ENCODE results near the gene PLPP3. TPM values are rescaled to one million over a fixed set of nuclear protein-coding genes. Genes with fewer than 3 reads are reported as not detected.

Gene PLPP3
- total RNA-seq, 1 experiment from 2014 or later = 3.4 TPM

GRCh38 chr1:56578963-56579875 is at the start of gene PLPP3 (continued):
- TF ChIP-seq ELF1 (IDR thresholded peaks at IDR 0.05; ENCODE audit: borderline replicate concordance, low read depth) (no peak), EGR1 (IDR thresholded peaks at IDR 0.05; ENCODE audit: low read depth) (no peak), EZH2phosphoT487 (IDR thresholded peaks at IDR 0.05; ENCODE audit: borderline replicate concordance) (no peak), FOSL1 (IDR thresholded peaks at IDR 0.05; ENCODE audit: low read depth) (no peak), RAD21 (IDR thresholded peaks at IDR 0.05; ENCODE audit: low read depth) (peak; percentile 54), SIN3A (IDR thresholded peaks at IDR 0.05; ENCODE audit: low read depth) (0 out of 2 replicates have a peak, but pooled peaks have one; percentile 35), CEBPB (IDR thresholded peaks at IDR 0.05; ENCODE audit: low read depth) (no peak), POLR2AphosphoS5 (IDR thresholded peaks at IDR 0.05; ENCODE audit: low read depth, low read length) (peak; percentile 79), JUND (IDR thresholded peaks at IDR 0.05) (no peak)

DNA sequence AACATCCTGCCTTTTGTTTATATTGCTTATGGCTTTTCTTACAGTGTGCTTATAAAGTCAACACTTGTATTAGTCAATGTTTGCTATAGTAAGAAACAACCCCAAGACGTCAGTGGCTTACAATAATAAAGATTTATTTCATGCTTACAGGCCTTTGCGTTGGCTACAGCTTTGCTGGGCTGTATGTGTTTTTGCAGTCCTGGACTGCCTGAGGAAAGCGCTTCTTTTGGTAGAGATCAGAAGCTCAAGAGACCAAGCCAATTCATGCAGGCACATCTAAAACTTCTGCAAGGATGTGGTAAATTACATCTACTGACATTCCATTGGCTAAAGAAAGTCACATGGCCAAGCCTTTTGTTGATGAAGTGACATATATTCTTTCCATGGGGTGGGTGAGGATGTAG is 48.3 kb upstream of the PLPP3 start:
- H3K79me2 ChIP-seq (ENCODE audit: insufficient read depth, low read length) = no peaks in the 10 kb centered on the region
- ChIA-PET RAD21 (ENCODE audit: low non-redundant PET in 1 of 2, low total read pairs in 2 of 2, uncharacterized antibody in 2 of 2, unreplicated experiment in 2 of 2) (no interaction called here), CTCF (no interaction called here), POLR2A (interaction anchor here (0.6 kb wide), 1 partner anchor 9 kb away, joined by 4 read pairs; no protein-coding TSS in a partner anchor)
- no peak overlapping the region for H3K4me3 ChIP-seq (replicated peaks in 1 of 2; ENCODE audit: low read depth in 1 of 2, low read length in 2 of 2)
- ATAC-seq (no peak), DNase-seq (ENCODE audit: low read depth, low spot score) (no peak)
- H3K9ac ChIP-seq (ENCODE audit: low read length) = no peak overlapping the region
- intact Hi-C loops (cut with micrococcal nuclease) = no loop called here
- no peaks in the 10 kb centered on the region for H3K4me1 ChIP-seq (ENCODE audit: control insufficient read depth in 1 of 2, insufficient read depth in 2 of 2, low read length in 2 of 2)
- H4K20me1 ChIP-seq (ENCODE audit: insufficient read depth) = no peaks in the 10 kb centered on the region
- TF ChIP-seq SRF (IDR thresholded peaks at IDR 0.05; ENCODE audit: low read depth) (no peak), POLR2A (IDR thresholded peaks at IDR 0.05; ENCODE audit: borderline replicate concordance, extremely low read depth, insufficient read depth, insufficient read length) (no peak), TCF7L2 (IDR thresholded peaks at IDR 0.05; ENCODE audit: borderline replicate concordance, extremely low read depth, insufficient read depth, insufficient read length) (no peak), MAX (IDR thresholded peaks at IDR 0.05) (no peak), SIN3A (IDR thresholded peaks at IDR 0.05; ENCODE audit: low read depth) (no peak), ZFX (IDR thresholded peaks at IDR 0.05) (no peak)
- no peak overlapping the region for H3K27ac ChIP-seq (ENCODE audit: low read depth, low read length)
- no peak overlapping the region for H2AFZ ChIP-seq (ENCODE audit: low read depth, low read length, poor library complexity, severe bottlenecking)
- no peaks in the 10 kb centered on the region for H3K36me3 ChIP-seq (ENCODE audit: control insufficient read depth in 1 of 2, insufficient read depth in 2 of 2, low read length in 2 of 2)
- H3K4me2 ChIP-seq (ENCODE audit: low read length) = no peak overlapping the region
- no peaks in the 10 kb centered on the region for H3K9me2 ChIP-seq (ENCODE audit: insufficient read depth)
- no TSS peak for BruUV-seq (replicated peaks)
- H3K9me3 ChIP-seq (ENCODE audit: control insufficient read depth in 1 of 2, insufficient read depth in 1 of 2, low read depth in 1 of 2, low read length in 2 of 2) = no peaks in the 10 kb centered on the region
- H3K27me3 ChIP-seq (ENCODE audit: insufficient read depth, low read length) = peaks cover 5% of the 10 kb centered on the region; the same call in 1 of the 2 replicates
